ENCODE measurements around the gene BMPER. TPM values are rescaled to one million over a fixed set of nuclear protein-coding genes. Genes with fewer than 3 reads are reported as not detected.

Gene BMPER
- polyA plus RNA-seq, 1 donor from 2014 or later, result 2.1 TPM

DNA sequence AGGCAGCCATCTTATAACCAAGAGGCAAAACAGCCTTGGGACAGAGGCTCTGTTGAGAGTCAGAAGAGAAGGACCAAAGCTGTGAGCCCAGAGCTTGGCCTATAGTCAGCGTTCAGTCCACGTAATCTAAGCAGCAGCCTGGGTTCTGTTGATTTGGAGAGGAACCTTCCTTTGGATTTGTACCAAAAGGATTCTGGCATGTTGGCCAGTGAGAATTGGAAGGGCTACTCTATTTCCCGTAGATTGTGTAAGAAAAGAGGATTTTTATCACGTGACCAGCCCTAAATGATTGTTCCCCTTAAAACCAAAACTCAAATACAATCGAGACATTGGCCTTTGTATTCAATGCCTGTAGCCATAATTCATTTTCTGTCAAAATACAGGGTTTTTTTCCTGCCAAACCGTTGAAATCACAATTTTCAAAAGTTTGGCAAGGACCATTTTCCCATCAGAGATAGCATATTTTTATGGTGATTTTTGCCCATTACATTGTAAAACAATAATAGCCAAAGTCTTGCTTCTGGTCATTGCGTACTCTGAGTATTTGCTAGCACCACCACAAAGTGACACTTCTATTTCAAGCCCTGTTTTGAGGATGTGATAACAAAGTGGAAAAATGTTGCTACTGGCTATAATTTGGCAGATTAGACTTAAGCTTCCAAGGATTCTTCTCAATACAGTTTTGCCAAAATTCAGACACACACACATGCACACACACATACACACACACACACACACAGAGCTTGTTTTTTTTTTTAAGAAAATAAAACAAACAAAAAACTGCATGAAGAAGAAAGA lies 23.1 kb upstream of the BMPER start:
- Histone ChIP-seq H3K9ac (ENCODE audit: low read length) (no peak overlapping the region), H2AFZ (ENCODE audit: low read depth, low read length) (no peak overlapping the region), H4K20me1 (ENCODE audit: insufficient read depth) (no peaks in the 10 kb centered on the region), H3K27ac (ENCODE audit: low read length) (no peak overlapping the region), H3K27me3 (ENCODE audit: insufficient read depth, low read depth, low read length) (no peaks in the 10 kb centered on the region), H3K36me3 (ENCODE audit: insufficient read depth, low read length) (no peaks in the 10 kb centered on the region), H3K79me2 (replicated peaks; ENCODE audit: insufficient read depth, low read length) (no peaks in the 10 kb centered on the region), H3K4me3 (ENCODE audit: low read length) (no peak overlapping the region), H3K4me2 (ENCODE audit: low read length) (no peak overlapping the region), H3F3A (ENCODE audit: insufficient read depth, low read length, poor library complexity, severe bottlenecking) (no peaks in the 10 kb centered on the region), H3K9me3 (ENCODE audit: low read length) (no peaks in the 10 kb centered on the region), H3K9me2 (ENCODE audit: insufficient read depth, low read length) (no peaks in the 10 kb centered on the region)
- TF ChIP-seq TAF1 (IDR thresholded peaks at IDR 0.05; ENCODE audit: low read depth) (no peak), SMC3 (conservative IDR thresholded peaks at IDR 0.05; ENCODE audit: poor library complexity) (no peak), EZH2 (IDR thresholded peaks at IDR 0.05; ENCODE audit: borderline replicate concordance, insufficient read depth, low read length, poor library complexity, severe bottlenecking) (no peak), EP300 (conservative IDR thresholded peaks at IDR 0.05; ENCODE audit: poor library complexity, severe bottlenecking) (no peak), CTCF (IDR thresholded peaks at IDR 0.05; ENCODE audit: poor library complexity, severe bottlenecking) (no peak), POLR2AphosphoS5 (IDR thresholded peaks at IDR 0.05) (no peak)

DNA sequence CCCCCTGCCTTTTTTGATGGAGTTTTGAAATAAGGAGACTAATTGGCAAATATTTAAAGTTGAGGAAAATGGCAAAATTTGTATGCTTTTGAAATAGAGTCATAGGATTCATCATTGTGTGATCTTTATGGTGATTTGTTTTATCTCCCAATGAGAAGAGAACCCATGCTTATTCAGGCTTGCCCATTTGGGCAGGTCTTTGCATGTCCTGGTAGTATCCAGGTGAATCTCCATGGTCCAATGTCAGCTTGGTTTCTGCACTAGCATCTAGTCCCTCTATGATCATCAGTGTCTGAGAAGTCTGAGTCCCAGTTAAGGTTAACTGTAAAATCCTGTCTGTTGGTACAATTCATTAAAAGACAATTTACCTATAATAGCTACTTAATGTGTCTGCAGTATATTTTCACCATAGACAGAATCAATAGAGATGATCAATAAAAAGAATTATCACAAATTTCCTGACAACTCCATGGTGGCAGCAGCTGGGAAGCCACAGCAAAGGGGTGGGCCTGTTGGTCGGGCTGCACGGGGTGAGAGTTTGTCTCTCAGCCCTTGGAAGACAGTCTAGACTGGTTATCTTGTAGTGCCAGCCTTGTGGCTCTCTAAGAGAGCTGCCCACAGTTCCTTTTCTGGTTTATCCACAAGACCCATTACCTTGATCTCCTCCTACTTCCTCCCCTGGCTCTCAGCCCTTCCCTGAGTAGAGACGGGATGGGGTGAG lies 22.2 kb upstream of the BMPER start:
- Histone ChIP-seq H3K27me3 (ENCODE audit: insufficient read depth, low read depth, low read length) (no peaks in the 10 kb centered on the region), H3K4me3 (ENCODE audit: low read length) (no peak overlapping the region), H3K9ac (ENCODE audit: low read length) (no peak overlapping the region), H3K27ac (ENCODE audit: low read length) (no peak overlapping the region), H3K9me3 (ENCODE audit: low read length) (no peaks in the 10 kb centered on the region), H2AFZ (ENCODE audit: low read depth, low read length) (no peak overlapping the region), H3K79me2 (replicated peaks; ENCODE audit: insufficient read depth, low read length) (no peaks in the 10 kb centered on the region), H4K20me1 (ENCODE audit: insufficient read depth) (no peaks in the 10 kb centered on the region), H3K9me2 (ENCODE audit: insufficient read depth, low read length) (no peaks in the 10 kb centered on the region), H3F3A (ENCODE audit: insufficient read depth, low read length, poor library complexity, severe bottlenecking) (no peaks in the 10 kb centered on the region), H3K36me3 (ENCODE audit: insufficient read depth, low read length) (no peaks in the 10 kb centered on the region), H3K4me2 (ENCODE audit: low read length) (no peak overlapping the region)
- TF ChIP-seq CTCF (IDR thresholded peaks at IDR 0.05; ENCODE audit: poor library complexity, severe bottlenecking) (no peak), RAD21 (conservative IDR thresholded peaks at IDR 0.05) (no peak), TAF1 (IDR thresholded peaks at IDR 0.05; ENCODE audit: low read depth) (no peak), POLR2AphosphoS5 (IDR thresholded peaks at IDR 0.05) (no peak), MXI1 (conservative IDR thresholded peaks at IDR 0.05; ENCODE audit: poor library complexity, severe bottlenecking) (no peak)

Data from neural cell (in vitro differentiated cells).